ENCODE results near the gene CDC42BPA.

GRCh38 chr1:227003165-227003564 is 315.1 kb downstream of the CDC42BPA start:
- no peak for TF ChIP-seq CTCF (IDR thresholded peaks at IDR 0.05; ENCODE audit: poor library complexity, severe bottlenecking)
- no peak for TF ChIP-seq EP300 (conservative IDR thresholded peaks at IDR 0.05; ENCODE audit: poor library complexity, severe bottlenecking)
- no peak for TF ChIP-seq REST (IDR thresholded peaks at IDR 0.05; ENCODE audit: borderline replicate concordance)
- no peak for TF ChIP-seq EZH2 (IDR thresholded peaks at IDR 0.05; ENCODE audit: borderline replicate concordance, insufficient read depth, low read length, poor library complexity, severe bottlenecking)
